ENCODE results near the gene GBE1.

- TF ChIP-seq CTCF (IDR thresholded peaks at IDR 0.05) (no peak), EP300 (IDR thresholded peaks at IDR 0.05; ENCODE audit: borderline replicate concordance in 1 of 2, low read depth in 1 of 2, low read length in 1 of 2) (no peak), TAF1 (IDR thresholded peaks at IDR 0.05; ENCODE audit: borderline replicate concordance, low read depth, low read length) (no peak), NRF1 (IDR thresholded peaks at IDR 0.05; ENCODE audit: low read depth, low read length) (no peak)
Observed at GRCh38 chr3:81726735-81727134, 34.7 kb downstream of the GBE1 start.
